Activated effector memory CD4-positive, alpha-beta T cell treated with anti-CD3 and anti-CD28 coated beads, Interleukin-2, amount 50 U/mL, for 16 hours (primary cell): ENCODE results near the gene TCEAL7.

ENCODE experiments used
- DNase-seq: peaks from one replicate; pipeline ENCODE4 v3.0.0-alpha.2; 2020

Gene TCEAL7

DNA sequence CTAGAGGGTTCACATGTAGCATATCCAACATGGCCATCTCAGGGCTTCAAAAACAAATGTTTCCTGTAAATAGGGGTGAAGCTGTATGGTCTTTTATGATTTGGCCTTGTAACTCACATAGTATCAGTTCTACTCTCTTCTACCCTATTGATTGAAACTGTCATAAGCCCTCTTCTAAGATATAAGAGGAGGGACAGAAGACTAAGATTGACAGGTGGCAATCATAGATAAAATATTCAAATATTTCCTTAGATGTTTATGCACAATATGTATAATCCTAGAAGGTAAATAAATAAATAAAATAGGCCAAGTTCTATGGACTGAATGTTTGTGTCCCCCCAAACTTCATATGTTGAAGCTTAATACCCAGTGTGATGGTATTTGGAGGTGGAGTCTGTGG lies 39.4 kb downstream of the TCEAL7 start:
- no peak for DNase-seq

DNA sequence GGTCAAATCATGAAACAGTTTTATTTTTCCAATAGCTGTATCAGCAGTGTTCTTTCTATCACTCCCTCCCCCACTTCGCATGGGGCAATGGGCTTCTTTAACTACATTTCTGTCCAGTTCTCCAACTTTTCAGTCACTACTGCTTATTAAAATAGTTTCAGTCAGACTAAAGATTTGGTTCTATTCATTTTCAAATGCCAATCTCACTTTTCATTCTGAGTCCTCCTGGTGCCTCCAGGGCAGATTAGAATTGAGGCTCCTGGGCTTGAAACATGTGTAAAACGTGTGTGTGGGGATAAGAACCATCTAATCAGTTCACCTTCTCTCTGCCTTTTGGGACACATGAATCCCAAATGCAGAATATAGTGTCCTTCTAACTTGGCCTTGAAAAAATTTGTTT lies 42.8 kb downstream of the TCEAL7 start:
- no peak for DNase-seq

DNA sequence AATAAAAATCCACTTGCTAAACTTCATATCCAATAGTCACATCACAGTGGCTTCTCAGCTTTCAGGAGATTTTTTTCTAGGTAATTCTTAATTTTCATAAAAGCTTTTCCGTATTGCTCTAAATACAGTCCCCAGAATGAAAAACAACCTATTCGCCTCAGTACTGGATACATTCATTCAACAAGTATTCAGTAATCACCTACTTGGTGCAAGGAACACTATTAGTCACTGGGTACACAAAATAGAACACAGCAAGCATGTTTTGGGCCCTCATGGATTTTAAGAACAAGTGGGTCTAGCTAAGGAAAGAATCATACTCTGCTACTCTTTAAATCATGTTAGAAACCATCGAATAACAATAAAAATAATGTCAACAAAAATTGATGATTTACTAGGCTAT lies 43.5 kb downstream of the TCEAL7 start:
- DNase-seq = no peak

DNA sequence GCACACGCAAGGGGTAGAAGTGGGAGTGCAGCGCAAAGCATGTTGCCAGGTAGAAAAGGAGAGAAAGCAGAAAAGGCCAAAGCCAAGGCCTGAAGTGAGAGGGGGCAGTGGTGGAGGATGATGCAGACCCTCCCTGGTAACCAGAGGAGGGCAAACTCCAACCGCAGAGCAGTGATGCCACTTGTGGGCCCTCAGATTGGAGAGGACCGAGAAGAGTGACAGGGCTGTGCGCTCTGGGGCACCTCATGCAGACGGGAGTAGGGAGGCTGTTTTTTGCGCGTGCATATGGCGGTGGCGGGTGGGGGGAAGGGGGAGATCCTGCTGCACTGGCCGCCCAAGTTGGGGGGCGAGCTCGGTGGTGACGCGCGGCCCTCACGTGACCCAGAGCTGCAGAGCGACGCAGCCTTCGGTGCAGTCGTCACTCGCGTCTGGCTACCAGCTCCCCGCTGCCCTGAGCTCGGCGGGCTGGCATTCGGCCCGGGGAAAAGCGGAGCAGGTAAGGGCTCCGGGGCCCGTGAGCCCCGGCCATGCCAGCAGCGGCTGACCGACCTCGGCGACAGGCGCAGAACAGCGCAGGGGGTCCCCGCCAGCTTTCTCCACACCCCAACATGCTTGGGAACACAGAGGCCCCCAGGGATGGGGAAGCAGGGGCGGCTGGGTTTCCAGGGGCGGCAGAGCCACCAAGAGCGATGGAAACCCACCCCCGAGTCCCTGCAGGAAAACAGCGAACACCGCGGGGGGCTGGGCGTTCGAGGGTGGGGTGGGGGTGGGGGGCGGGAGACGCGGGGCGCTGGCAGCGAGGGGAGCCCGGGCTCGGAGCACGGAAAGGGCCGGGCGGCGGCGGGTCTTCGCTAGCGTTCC lies 46.3 kb downstream of the TCEAL7 start, which contains the start of gene BEX3:
TSS of gene BEX3 (plus strand) at position 421 of the 861 bp plus-strand sequence. CDS start 984 bp downstream, outside the sequence.
- peak; percentile 69 for DNase-seq

DNA sequence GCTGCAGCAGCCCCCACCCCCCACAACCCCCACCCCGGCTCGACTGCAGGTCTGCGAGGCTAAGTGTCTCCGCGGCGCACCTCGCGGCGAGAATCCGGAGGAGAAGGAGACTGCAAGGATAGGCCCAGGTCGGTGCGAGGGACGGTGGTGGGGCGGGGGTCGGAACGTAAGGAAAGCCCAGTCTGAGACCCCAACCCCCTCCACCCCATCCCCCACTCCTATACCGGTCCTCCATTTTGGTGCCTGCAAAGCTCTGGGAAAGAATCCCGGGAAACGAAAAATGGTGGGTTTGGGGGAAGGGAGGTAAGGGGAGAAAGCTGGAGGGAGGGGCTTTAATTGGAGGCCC lies 46.9 kb downstream of the TCEAL7 start:
- DNase-seq = no peak

DNA sequence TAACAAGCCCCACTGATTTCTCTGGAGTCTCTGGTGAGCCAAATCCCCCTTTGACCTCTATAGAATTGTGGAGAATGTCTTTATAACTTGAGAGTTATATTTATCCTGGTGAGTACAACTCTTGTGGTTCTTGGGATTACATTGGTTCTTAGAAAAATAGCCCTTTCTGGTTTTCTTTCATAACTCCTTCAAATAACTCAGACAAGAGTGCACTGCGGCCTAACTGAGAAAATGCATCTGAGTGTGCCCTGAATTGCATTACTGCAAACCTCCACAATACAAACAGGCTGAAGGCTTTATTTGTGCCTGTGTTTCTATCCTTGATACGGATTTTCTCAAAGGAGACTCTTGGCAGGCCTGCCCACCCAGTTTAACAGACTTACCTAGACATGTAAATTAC lies 49.0 kb downstream of the TCEAL7 start:
- DNase-seq = no peak
